BJ (cell line): ENCODE results near the gene GOLGA3. TPM values are rescaled to one million over a fixed set of nuclear protein-coding genes. Genes with fewer than 3 reads are reported as not detected.
"Not testable (repeated sequence)": the region's sequence is repeated elsewhere in the genome, so short reads cannot be mapped to it uniquely, and the experiment has no call there.

Experiments used
- CTCF ChIA-PET: fragments of 350-600 bp; formaldehyde crosslinking; extraction: SDS; loops from one replicate; lab custom pipeline; 2021; ENCODE audit warnings: antibody characterized with exemption, inconsistent platforms; lab: Yijun Ruan, JAX
- POLR2A ChIA-PET: fragments of 300-600 bp; sonication (Branson Sonifier 250); formaldehyde crosslinking; extraction: SDS; loops from one replicate; lab custom pipeline; 2021; ENCODE audit warnings: antibody characterized with exemption; lab: Charles Lee
- DNase-seq: peaks from one replicate; pipeline ENCODE4 v3.0.0-alpha.2; 2011; ENCODE audit warnings: low read depth
- H3K27me3 ChIP-seq: 2 replicates; pipeline ENCODE4 v1.6.0; 2011; ENCODE audit warnings: low read length; ENCODE audit not compliant: control insufficient read depth, insufficient read depth
- H3K36me3 ChIP-seq: 2 replicates; pipeline ENCODE4 v1.5.1; 2011; ENCODE audit warnings: low read length; ENCODE audit not compliant: control insufficient read depth, insufficient read depth
- H3K4me3 ChIP-seq: 2 replicates; pipeline ENCODE4 v1.5.1; 2011; ENCODE audit warnings: low read depth, mild to moderate bottlenecking, control low read depth, low read length
- polyA plus RNA-seq: library from polyadenylated mRNA; depleted of rRNA; stranded (reverse); fragments of >200 nt; gene quantifications from 2 replicates; pipeline ENCODE4 v1.2.3, GENCODE V29; 2011
- TF ChIP-seq, protein P1 (sequence below): IDR thresholded peaks from 2 replicates; pipeline ENCODE4 v1.5.1; 2011; ENCODE audit warnings: low read depth, mild to moderate bottlenecking, control low read depth, inconsistent platforms, low read length, moderate library complexity; ENCODE audit not compliant: insufficient read depth

The GOLGA3 gene
- polyA plus RNA-seq, 1 experiment = 26.0 TPM

DNA sequence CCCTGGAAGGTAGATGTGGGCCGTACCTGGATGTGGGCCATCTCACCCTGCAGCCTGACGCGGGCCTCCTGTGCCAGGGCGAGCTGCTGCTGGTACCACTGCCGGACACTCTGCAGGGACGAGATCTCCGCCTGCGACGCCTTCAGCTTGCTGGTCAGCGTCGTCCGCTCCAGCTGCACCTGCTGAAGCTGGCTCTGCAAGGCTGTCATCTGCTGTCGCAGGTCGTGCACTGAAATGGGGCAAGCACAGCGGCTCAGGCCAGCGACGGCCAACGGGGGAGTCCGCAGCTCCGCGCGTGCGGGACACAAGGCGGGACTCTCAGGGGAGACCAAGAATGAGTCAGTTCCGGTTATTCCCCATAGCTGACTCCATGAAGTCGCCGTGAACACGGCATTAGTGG, 26.9 kb downstream of the GOLGA3 start:
- TF ChIP-seq, protein P1, sequence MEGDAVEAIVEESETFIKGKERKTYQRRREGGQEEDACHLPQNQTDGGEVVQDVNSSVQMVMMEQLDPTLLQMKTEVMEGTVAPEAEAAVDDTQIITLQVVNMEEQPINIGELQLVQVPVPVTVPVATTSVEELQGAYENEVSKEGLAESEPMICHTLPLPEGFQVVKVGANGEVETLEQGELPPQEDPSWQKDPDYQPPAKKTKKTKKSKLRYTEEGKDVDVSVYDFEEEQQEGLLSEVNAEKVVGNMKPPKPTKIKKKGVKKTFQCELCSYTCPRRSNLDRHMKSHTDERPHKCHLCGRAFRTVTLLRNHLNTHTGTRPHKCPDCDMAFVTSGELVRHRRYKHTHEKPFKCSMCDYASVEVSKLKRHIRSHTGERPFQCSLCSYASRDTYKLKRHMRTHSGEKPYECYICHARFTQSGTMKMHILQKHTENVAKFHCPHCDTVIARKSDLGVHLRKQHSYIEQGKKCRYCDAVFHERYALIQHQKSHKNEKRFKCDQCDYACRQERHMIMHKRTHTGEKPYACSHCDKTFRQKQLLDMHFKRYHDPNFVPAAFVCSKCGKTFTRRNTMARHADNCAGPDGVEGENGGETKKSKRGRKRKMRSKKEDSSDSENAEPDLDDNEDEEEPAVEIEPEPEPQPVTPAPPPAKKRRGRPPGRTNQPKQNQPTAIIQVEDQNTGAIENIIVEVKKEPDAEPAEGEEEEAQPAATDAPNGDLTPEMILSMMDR = no peak
- DNase-seq = no peak
- Histone ChIP-seq H3K36me3 (peaks cover 62% of the 10 kb centered on the region), H3K4me3 (no peak overlapping the region), H3K27me3 (no peaks in the 10 kb centered on the region)
- CTCF ChIA-PET = no interaction called here
- POLR2A ChIA-PET = no interaction called here

DNA sequence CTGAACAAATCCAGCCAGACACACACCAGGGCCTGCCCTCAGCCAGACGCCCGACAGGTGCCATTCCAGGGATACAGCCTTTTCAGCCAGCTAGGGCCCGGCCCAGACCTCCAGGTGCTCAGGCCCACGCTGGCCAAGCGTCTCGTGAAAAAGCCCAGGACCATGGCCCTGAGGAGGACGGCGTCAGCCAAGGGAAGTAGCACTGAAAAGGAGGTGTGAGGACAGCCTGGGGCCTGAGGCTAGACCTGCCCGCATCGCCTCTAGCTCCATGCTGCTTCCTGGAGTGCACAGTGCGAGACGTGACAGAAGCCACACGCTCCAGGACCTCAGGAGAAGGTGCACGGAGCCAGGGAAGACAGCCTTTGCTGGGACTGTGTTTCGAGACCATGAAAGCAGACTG, 29.8 kb downstream of the GOLGA3 start:
- Histone ChIP-seq H3K4me3 (no peak overlapping the region), H3K27me3 (no peaks in the 10 kb centered on the region), H3K36me3 (peaks cover 66% of the 10 kb centered on the region)
- no peak for DNase-seq
- POLR2A ChIA-PET = no interaction called here
- TF ChIP-seq, protein P1 = no peak
- CTCF ChIA-PET = no interaction called here

DNA sequence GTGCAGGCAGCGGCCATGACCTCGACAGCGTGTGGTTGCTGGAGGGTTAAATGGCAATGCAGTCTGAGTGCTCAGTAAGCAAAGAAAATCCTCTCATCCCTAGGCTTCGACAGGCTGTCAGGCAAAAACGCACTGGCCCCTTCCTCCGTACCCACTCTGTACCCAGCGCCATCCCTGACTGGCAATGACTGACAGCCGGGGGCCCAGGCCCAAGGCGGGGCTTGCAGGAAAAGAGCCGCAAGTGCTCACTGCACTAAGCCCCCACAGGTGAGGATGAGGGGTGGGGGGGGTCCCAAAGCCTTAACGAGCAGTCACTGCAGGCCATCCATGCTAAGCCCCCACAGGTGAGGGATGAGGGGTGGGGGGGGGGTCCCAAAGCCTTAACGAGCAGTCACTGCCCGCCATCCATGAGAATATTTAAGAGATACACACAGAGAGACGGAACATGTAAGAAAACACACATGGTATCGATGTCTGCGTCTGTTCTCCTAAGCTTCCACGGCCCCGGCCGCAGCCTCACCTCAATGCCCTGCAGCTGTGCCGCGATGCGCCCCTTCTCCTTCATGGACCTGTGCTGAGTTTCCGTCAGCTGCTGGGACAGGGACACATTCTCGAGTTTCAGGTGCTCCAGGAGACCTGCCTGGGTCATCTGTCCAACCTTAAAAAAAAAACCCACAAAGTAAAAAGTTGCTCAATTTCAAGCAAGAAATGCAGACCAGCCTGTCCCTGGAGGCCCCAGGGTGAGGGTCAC, 30.7 kb downstream of the GOLGA3 start:
- POLR2A ChIA-PET = no interaction called here
- TF ChIP-seq, protein P1 = no peak
- CTCF ChIA-PET = interaction anchor here (1.9 kb wide), 1 partner anchor 30 kb away, joined by 5 read pairs; no protein-coding TSS in a partner anchor
- Histone ChIP-seq H3K4me3 (no peak overlapping the region), H3K36me3 (peaks cover 65% of the 10 kb centered on the region), H3K27me3 (no peaks in the 10 kb centered on the region)
- no peak for DNase-seq

DNA sequence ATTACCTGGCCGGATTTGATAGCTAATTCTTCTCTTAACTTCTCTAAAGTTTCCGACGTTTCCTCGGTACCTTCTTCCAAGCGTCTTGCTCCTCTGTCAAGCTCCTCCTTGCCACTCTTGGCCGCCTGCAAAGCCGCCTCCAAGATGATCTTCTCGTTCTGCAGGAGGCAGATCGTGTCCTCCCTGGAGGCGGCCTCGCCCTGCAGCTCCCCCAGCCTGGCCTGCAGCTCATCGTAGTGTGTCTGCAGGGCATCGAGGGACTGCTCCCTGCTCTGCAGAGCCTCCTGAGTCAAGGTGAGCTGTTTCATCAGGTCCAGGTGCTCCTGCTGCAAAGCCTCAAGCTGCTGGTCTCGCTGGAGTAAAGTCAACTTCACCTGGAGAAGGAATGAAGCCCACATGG, 32.8 kb downstream of the GOLGA3 start:
- CTCF ChIA-PET = interaction anchor here (1.1 to 1.9 kb wide), 2 partner anchors 18 to 27 kb away, joined by 3 to 5 read pairs; no protein-coding TSS in a partner anchor
- TF ChIP-seq, protein P1 = no peak
- Histone ChIP-seq H3K27me3 (no peaks in the 10 kb centered on the region), H3K36me3 (peaks cover 58% of the 10 kb centered on the region), H3K4me3 (no peak overlapping the region)
- POLR2A ChIA-PET = no interaction called here
- no peak for DNase-seq

DNA sequence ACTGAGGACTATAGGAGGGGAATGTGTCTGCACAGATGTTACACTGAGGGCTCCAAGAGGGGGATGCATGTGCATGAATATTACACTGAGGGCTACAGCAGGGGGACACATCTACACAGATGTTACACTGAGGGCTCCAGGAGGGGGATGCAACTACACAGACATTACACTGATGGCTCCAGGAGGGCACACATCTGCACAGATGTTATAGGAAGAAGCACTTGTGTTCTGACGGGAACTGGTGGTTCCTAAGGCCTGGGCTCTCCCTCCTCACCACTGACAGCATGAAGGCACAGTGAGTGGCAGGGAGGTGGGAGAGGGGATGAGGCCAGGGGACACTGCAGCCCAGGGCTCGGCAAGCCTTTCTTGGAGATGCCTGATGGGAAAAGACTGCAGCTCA, 36.7 kb downstream of the GOLGA3 start:
- H3K27me3 ChIP-seq, POLR2A ChIA-PET, DNase-seq, H3K4me3 ChIP-seq, CTCF ChIA-PET: not testable (repeated sequence)
- H3K36me3 ChIP-seq = peaks cover 51% of the 10 kb centered on the region
